ENCODE measurements around the gene CNTNAP2. TPM values are rescaled to one million over a fixed set of nuclear protein-coding genes. Genes with fewer than 3 reads are reported as not detected.

Gene CNTNAP2
- total RNA-seq, 1 experiment from 2014 or later, result 64.5 TPM

DNA sequence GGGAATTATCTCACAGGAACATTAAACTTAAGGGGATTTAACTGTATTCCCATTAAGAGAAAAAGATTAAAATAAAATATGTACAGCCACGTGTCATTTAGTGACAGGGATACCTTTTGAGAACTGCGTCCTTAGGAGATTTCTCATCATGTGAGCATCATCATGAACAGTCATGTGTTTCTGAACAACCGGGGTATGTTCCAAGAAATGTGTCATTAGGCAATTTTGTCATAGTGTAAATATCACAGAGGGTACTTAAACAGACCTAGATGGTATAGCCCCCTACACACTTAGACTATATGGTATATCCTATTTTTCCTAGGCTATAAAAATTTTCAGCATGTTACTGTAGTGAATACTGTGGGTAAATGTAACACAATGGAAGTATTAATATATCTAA lies 840.3 kb downstream of the CNTNAP2 start:
- Histone ChIP-seq H3K23ac (ENCODE audit: insufficient read length, low read depth, low read length) (no peak overlapping the region), H3K27me3 (ENCODE audit: insufficient read depth, low read length) (no peaks in the 10 kb centered on the region), H3T11ph (ENCODE audit: low read length) (no peak overlapping the region), H4K8ac (replicated peaks; ENCODE audit: insufficient read length, low read depth, low read length) (no peak overlapping the region), H2BK5ac (ENCODE audit: insufficient read length, low read length) (no peak overlapping the region), H3K23me2 (ENCODE audit: insufficient read length, low read depth, low read length, poor library complexity, severe bottlenecking) (no peaks in the 10 kb centered on the region), H2AFZ (ENCODE audit: low read length) (no peak overlapping the region), H2AK5ac (ENCODE audit: insufficient read length, low read length) (no peak overlapping the region), H4K20me1 (ENCODE audit: control insufficient read depth, insufficient read depth, insufficient read length) (no peaks in the 10 kb centered on the region), H3K56ac (ENCODE audit: insufficient read length, low read depth, low read length) (no peak overlapping the region), H3K4ac (ENCODE audit: low read depth, low read length) (no peak overlapping the region), H2BK120ac (ENCODE audit: low read depth, low read length, poor library complexity, severe bottlenecking) (no peak overlapping the region), H3K4me2 (ENCODE audit: insufficient read depth, insufficient read length, low read length) (no peak overlapping the region), H4K5ac (ENCODE audit: insufficient read length, low read depth, low read length) (no peak overlapping the region), H2BK15ac (ENCODE audit: low read depth, low read length) (no peak overlapping the region), H2BK20ac (ENCODE audit: low read depth, low read length, poor library complexity, severe bottlenecking) (no peak overlapping the region), H3K79me2 (ENCODE audit: insufficient read depth, low read length) (no peaks in the 10 kb centered on the region), H3K4me1 (ENCODE audit: insufficient read depth, low read length) (no peaks in the 10 kb centered on the region; the same call in 1 of the 2 replicates), H3K9me3 (ENCODE audit: control insufficient read depth, low read depth, low read length) (no peaks in the 10 kb centered on the region), H3K27ac (ENCODE audit: insufficient read length, low read depth, low read length) (no peak overlapping the region), H4K91ac (ENCODE audit: insufficient read length, low read depth, low read length) (no peak overlapping the region), H3K18ac (ENCODE audit: insufficient read length, low read depth, low read length) (no peak overlapping the region), H3K9ac (ENCODE audit: extremely low read depth, insufficient read length, low read length) (no peak overlapping the region), H3K14ac (ENCODE audit: insufficient read depth, low read length) (no peak overlapping the region), H3K79me1 (ENCODE audit: insufficient read depth, low read depth, low read length, poor library complexity, severe bottlenecking) (no peaks in the 10 kb centered on the region), H2BK12ac (ENCODE audit: insufficient read length, low read depth, low read length) (no peak overlapping the region)
- peaks cover 0 to 2% of the 10 kb centered on the region in 2 experiments; a peak in 1 of 5 replicates for H3K9me3 Mint-ChIP-seq
- TF ChIP-seq, protein P1, sequence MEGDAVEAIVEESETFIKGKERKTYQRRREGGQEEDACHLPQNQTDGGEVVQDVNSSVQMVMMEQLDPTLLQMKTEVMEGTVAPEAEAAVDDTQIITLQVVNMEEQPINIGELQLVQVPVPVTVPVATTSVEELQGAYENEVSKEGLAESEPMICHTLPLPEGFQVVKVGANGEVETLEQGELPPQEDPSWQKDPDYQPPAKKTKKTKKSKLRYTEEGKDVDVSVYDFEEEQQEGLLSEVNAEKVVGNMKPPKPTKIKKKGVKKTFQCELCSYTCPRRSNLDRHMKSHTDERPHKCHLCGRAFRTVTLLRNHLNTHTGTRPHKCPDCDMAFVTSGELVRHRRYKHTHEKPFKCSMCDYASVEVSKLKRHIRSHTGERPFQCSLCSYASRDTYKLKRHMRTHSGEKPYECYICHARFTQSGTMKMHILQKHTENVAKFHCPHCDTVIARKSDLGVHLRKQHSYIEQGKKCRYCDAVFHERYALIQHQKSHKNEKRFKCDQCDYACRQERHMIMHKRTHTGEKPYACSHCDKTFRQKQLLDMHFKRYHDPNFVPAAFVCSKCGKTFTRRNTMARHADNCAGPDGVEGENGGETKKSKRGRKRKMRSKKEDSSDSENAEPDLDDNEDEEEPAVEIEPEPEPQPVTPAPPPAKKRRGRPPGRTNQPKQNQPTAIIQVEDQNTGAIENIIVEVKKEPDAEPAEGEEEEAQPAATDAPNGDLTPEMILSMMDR (conservative IDR thresholded peaks at IDR 0.05), result no peak
- H3K27me3 Mint-ChIP-seq (ENCODE audit: low read depth), result no peaks in the 10 kb centered on the region
- peaks cover 9 to 11% of the 10 kb centered on the region in 2 experiments for H3K4me1 Mint-ChIP-seq
- no CpG with 5 or more reads among the region's 3 CpGs for WGBS (ENCODE audit: extremely low coverage, insufficient read length, low lambda C conversion rate)
- H3K27ac Mint-ChIP-seq, result no peak overlapping the region
- no peaks in the 10 kb centered on the region for H3K36me3 Mint-ChIP-seq (ENCODE audit: insufficient read depth in 1 of 3, low read depth in 3 of 3)
- H3K4me3 Mint-ChIP-seq, result no peak overlapping the region
- DNase-seq, result no peak
